Measurements from ENCODE around the gene PCDHGA7.
"Not testable (repeated sequence)": the region's sequence is repeated elsewhere in the genome, so short reads cannot be mapped to it uniquely, and the experiment has no call there.

The PCDHGA7 gene

DNA sequence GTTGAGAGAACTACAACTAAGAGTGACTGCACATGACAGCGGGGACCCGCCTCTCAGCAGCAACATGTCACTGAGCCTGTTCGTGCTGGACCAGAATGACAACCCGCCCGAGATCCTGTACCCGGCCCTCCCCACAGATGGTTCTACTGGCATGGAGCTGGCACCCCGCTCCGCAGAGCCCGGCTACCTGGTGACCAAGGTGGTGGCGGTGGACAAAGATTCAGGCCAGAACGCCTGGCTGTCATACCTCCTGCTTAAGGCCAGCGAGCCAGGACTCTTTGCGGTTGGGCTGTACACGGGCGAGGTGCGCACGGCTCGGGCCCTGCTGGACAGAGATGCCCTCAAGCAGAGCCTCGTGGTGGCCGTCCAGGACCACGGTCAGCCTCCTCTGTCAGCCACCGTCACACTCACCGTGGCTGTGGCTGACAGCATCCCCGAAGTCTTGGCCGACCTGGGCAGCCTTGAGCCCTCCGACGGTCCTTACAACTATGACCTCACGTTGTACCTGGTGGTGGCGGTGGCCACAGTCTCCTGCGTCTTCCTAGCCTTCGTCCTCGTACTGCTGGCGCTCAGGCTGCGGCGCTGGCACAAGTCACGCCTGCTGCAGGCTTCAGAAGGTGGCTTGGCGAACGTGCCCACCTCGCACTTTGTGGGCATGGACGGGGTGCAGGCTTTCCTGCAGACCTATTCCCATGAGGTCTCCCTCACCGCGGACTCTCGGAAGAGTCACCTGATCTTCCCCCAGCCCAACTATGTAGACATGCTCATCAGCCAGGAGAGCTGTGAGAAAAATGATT lies 2.1 kb downstream of the PCDHGA7 start:
- TF ChIP-seq, protein P1, sequence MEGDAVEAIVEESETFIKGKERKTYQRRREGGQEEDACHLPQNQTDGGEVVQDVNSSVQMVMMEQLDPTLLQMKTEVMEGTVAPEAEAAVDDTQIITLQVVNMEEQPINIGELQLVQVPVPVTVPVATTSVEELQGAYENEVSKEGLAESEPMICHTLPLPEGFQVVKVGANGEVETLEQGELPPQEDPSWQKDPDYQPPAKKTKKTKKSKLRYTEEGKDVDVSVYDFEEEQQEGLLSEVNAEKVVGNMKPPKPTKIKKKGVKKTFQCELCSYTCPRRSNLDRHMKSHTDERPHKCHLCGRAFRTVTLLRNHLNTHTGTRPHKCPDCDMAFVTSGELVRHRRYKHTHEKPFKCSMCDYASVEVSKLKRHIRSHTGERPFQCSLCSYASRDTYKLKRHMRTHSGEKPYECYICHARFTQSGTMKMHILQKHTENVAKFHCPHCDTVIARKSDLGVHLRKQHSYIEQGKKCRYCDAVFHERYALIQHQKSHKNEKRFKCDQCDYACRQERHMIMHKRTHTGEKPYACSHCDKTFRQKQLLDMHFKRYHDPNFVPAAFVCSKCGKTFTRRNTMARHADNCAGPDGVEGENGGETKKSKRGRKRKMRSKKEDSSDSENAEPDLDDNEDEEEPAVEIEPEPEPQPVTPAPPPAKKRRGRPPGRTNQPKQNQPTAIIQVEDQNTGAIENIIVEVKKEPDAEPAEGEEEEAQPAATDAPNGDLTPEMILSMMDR (IDR thresholded peaks at IDR 0.05; ENCODE audit: insufficient read depth, low read depth, low read length, missing control alignments): no peak
- no peak for DNase-seq (ENCODE audit: low read depth)
- no peak overlapping the region for H3K4me3 ChIP-seq (ENCODE audit: low read length)

DNA sequence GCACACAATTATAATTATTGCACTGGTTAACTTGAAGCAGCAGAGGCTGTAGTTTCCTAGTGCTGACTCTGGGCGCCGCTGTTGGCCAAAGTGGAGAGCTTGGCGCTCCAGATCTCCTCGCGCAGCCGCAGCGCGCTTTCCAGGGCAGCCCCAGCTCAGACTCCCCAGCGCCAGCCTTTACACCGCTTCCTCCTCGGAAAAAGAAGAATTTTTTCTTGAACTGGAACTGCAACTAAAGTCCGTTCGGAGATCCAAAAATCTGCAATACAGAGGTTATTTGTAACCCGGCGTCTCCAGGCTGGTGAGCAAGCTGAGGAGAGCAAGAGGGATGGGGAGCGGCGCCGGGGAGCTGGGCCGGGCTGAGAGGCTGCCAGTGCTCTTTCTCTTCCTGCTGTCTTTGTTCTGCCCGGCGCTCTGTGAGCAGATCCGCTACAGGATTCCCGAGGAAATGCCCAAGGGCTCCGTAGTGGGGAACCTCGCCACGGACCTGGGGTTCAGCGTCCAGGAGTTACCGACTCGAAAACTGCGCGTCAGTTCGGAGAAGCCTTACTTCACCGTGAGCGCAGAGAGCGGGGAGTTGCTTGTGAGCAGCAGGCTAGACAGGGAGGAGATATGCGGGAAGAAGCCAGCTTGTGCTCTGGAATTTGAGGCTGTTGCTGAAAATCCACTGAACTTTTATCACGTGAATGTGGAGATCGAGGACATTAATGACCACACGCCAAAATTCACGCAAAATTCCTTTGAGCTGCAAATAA lies 5.2 kb downstream of the PCDHGA7 start, which contains the start of gene PCDHGB4:
Gene PCDHGB4, plus strand, starts transcription at position 142 of the 755 bp plus-strand sequence. Its CDS starts 187 bp downstream, at position 329.
- TF ChIP-seq, protein P1 (IDR thresholded peaks at IDR 0.05; ENCODE audit: insufficient read depth, low read depth, low read length, missing control alignments): peak; percentile 59
- DNase-seq (ENCODE audit: low read depth): peak; percentile 48

DNA sequence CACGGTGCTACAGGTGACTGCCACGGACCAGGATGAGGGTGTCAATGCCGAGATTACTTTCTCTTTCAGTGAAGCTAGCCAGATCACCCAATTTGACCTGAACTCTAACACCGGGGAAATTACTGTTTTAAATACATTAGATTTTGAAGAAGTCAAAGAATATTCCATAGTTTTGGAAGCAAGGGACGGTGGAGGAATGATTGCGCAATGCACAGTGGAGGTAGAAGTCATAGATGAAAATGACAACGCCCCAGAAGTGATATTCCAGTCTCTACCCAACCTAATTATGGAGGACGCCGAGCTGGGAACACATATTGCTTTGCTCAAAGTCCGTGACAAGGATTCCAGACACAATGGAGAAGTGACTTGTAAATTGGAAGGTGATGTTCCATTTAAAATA lies 6.1 kb downstream of the PCDHGA7 start:
- TF ChIP-seq, protein P1 (IDR thresholded peaks at IDR 0.05; ENCODE audit: insufficient read depth, low read depth, low read length, missing control alignments): no peak
- H3K4me3 ChIP-seq (ENCODE audit: low read length): no peak overlapping the region
- no peak for DNase-seq (ENCODE audit: low read depth)

More for the DNA sequence above, 5.2 kb downstream of the PCDHGA7 start, which contains the start of gene PCDHGB4:
- H3K4me3 ChIP-seq (ENCODE audit: low read length): peak within 1 kb of the TSS; percentile 35

DNA sequence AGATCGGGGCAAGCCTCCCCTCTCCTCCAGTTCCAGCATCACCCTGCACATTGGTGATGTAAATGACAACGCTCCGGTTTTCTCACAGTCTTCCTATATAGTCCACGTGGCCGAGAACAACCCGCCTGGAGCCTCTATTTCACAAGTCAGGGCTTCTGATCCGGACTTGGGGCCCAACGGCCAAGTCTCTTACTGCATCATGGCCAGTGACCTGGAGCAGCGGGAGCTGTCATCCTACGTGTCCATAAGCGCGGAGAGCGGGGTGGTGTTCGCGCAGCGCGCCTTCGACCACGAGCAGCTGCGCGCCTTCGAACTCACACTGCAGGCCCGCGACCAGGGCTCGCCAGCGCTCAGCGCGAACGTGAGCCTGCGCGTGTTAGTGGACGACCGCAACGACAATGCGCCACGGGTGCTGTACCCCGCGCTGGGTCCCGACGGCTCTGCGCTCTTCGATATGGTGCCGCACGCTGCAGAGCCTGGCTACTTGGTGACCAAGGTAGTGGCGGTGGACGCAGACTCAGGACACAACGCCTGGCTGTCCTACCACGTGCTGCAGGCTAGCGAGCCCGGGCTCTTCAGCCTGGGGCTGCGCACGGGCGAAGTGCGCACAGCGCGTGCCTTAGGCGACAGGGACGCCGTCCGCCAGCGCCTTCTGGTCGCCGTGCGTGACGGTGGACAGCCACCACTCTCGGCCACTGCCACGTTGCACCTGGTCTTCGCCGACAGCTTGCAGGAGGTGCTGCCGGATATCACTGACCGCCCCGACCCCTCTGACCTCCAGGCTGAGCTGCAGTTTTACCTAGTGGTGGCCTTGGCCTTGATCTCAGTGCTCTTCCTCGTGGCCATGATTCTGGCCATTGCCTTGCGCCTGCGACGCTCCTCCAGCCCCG lies 6.9 kb downstream of the PCDHGA7 start:
- no peak overlapping the region for H3K4me3 ChIP-seq (ENCODE audit: low read length)
- TF ChIP-seq, protein P1 (IDR thresholded peaks at IDR 0.05; ENCODE audit: insufficient read depth, low read depth, low read length, missing control alignments): no peak

DNA sequence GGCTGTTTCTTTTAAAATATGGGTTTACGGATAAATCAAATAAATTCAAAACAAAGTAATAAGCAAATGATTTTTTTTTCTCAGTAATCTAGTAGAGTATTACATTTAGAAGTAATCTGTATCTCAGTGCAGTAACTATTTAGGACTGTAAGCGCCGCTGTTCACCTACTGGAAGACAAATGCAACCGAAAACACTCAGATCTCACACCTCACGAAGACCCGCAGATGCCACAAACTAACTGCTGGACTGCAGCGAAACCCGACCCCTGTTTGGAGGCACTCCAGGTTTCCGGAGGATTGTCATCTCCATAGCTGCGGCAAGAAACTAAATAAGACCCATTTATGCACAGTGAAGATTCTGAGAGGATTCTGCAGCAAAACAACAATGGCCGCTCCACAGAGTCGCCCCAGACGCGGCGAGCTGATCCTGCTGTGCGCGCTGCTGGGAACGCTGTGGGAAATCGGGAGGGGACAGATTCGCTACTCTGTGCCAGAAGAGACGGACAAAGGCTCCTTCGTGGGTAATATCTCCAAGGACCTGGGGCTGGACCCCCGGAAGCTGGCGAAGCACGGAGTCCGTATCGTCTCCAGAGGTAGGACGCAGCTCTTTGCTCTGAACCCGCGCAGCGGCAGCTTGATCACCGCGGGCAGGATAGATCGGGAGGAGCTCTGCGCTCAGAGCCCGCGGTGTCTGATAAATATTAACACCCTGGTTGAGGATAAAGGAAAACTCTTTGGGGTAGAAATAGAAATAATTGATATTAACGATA lies 10.1 kb downstream of the PCDHGA7 start, which contains the start of gene PCDHGA8:
Gene PCDHGA8, plus strand, starts transcription at position 205 of the 770 bp plus-strand sequence. Its CDS starts 181 bp downstream, at position 386.
- no peak for DNase-seq (ENCODE audit: low read depth)
- TF ChIP-seq, protein P1 (IDR thresholded peaks at IDR 0.05; ENCODE audit: insufficient read depth, low read depth, low read length, missing control alignments): no peak
- H3K4me3 ChIP-seq (ENCODE audit: low read length): no peak within 1 kb of the TSS

More for the DNA sequence above, 6.9 kb downstream of the PCDHGA7 start:
- DNase-seq (ENCODE audit: low read depth): no peak

DNA sequence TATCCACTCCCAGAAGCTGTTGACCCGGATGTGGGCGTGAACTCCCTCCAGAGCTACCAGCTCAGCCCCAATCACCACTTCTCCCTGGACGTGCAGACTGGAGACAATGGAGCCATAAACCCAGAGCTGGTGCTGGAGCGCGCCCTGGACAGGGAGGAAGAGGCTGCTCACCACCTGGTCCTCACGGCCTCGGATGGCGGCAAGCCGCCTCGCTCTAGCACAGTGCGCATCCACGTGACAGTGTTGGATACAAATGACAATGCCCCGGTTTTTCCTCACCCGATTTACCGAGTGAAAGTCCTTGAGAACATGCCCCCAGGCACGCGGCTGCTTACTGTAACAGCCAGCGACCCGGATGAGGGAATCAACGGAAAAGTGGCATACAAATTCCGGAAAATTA lies 10.7 kb downstream of the PCDHGA7 start:
- TF ChIP-seq, protein P1 (IDR thresholded peaks at IDR 0.05; ENCODE audit: insufficient read depth, low read depth, low read length, missing control alignments): no peak
- H3K4me3 ChIP-seq (ENCODE audit: low read length): no peak overlapping the region
- DNase-seq (ENCODE audit: low read depth): no peak

DNA sequence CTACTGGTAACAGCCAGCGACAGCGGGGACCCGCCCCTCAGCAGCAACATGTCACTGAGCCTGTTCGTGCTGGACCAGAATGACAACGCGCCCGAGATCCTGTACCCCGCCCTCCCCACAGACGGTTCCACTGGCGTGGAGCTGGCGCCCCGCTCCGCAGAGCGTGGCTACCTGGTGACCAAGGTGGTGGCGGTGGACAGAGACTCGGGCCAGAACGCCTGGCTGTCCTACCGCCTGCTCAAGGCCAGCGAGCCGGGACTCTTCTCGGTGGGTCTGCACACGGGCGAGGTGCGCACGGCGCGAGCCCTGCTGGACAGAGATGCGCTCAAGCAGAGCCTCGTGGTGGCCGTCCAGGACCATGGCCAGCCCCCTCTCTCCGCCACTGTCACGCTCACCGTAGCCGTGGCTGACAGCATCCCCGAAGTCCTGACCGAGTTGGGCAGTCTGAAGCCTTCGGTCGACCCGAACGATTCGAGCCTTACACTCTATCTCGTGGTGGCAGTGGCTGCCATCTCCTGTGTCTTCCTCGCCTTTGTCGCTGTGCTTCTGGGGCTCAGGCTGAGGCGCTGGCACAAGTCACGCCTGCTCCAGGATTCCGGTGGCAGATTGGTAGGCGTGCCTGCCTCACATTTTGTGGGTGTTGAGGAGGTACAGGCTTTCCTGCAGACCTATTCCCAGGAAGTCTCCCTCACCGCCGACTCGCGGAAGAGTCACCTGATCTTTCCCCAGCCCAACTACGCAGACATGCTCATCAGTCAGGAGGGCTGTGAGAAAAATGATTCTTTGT lies 12.1 kb downstream of the PCDHGA7 start:
- H3K4me3 ChIP-seq (ENCODE audit: low read length); DNase-seq (ENCODE audit: low read depth): not testable (repeated sequence)

All from epithelial cell of esophagus (primary cell).